PC-9 (cell line): ENCODE data around the gene TXNRD1. TPM values are rescaled to one million over a fixed set of nuclear protein-coding genes. Genes with fewer than 3 reads are reported as not detected.
A peak's percentile ranks its signal among the peaks of the same experiment; 100 is the strongest.

Experiments
- BruUV-seq: library from RNA; stranded (reverse); fragments of 400-500 nt; replicated peaks from 2 replicates; lab custom pipeline; 2021; lab: Mats Ljungman, UMichigan
- CTCF ChIA-PET: fragments of 300-600 bp; sonication (Branson Sonifier 250); formaldehyde crosslinking; loops from one replicate; lab custom pipeline; 2022; ENCODE audit warnings: antibody characterized with exemption; lab: Charles Lee
- POLR2A ChIA-PET: fragments of 300-600 bp; sonication (Branson Sonifier 250); formaldehyde crosslinking; loops from one replicate; lab custom pipeline; 2022; ENCODE audit warnings: antibody characterized with exemption; ENCODE audit not compliant: unreplicated experiment; lab: Charles Lee
- DNase-seq, 2 experiments: peaks; one replicate each; pipeline versions ENCODE4 v3.0.0 to v3.0.0-alpha.2; 2015 to 2022; ENCODE audit warnings: mixed read lengths in 1 of 2
- H2AFZ ChIP-seq: fragments of 200-600 bp; sonication (generic); 2 replicates; pipeline ENCODE4 v1.8.1; 2017; ENCODE audit warnings: antibody characterized with exemption
- H3F3A ChIP-seq: fragments of 200-600 bp; sonication (generic); 2 replicates; pipeline ENCODE4 v1.8.1; 2017; ENCODE audit warnings: antibody characterized with exemption, mild to moderate bottlenecking, low read depth; ENCODE audit not compliant: insufficient read depth
- H3K27ac ChIP-seq: fragments of 200-600 bp; sonication (generic); 2 replicates; pipeline ENCODE4 v1.6.1; 2016; ENCODE audit warnings: mixed run types
- H3K27me3 ChIP-seq: fragments of 200-600 bp; sonication (generic); 2 replicates; pipeline ENCODE4 v1.6.1; 2016; ENCODE audit warnings: low read depth, mixed run types; ENCODE audit not compliant: insufficient read depth
- H3K36me3 ChIP-seq: fragments of 200-600 bp; sonication (generic); 2 replicates; pipeline ENCODE4 v1.6.1; 2016; ENCODE audit warnings: low read depth, mixed run types
- H3K4me1 ChIP-seq: fragments of 200-600 bp; sonication (generic); replicated peaks from 2 replicates; pipeline ENCODE4 v1.6.1; 2016; ENCODE audit warnings: mixed run types; ENCODE audit not compliant: insufficient read depth
- H3K4me2 ChIP-seq: fragments of 200-600 bp; sonication (generic); 2 replicates; pipeline ENCODE4 v1.6.1; 2017; ENCODE audit warnings: mixed run types
- H3K4me3 ChIP-seq: fragments of 200-600 bp; sonication (generic); 2 replicates; pipeline ENCODE4 v1.6.1; 2016; ENCODE audit warnings: mixed run types
- H3K79me2 ChIP-seq: fragments of 200-600 bp; sonication (generic); 2 replicates; pipeline ENCODE4 v1.6.1; 2017; ENCODE audit warnings: low read depth, mixed run types
- H3K9me2 ChIP-seq: fragments of 200-600 bp; sonication (generic); 2 replicates; pipeline ENCODE4 v1.8.1; 2017; ENCODE audit warnings: mild to moderate bottlenecking; ENCODE audit not compliant: insufficient read depth
- H3K9me3 ChIP-seq: fragments of 200-600 bp; sonication (generic); 2 replicates; pipeline ENCODE4 v1.8.1; 2016; ENCODE audit warnings: low read depth; ENCODE audit not compliant: insufficient read depth
- H4K20me1 ChIP-seq: fragments of 200-600 bp; sonication (generic); 2 replicates; pipeline ENCODE4 v1.8.1; 2017; ENCODE audit not compliant: insufficient read depth
- EZH2 ChIP-seq: fragments of 200-600 bp; sonication (generic); IDR thresholded peaks from 2 replicates; pipeline ENCODE4 v1.8.0; 2017; ENCODE audit warnings: antibody characterized with exemption, low read depth
- intact Hi-C: fragments of 100-400 bp; cut with micrococcal nuclease; formaldehyde crosslinking; loops from one replicate; pipeline ENCODE4 v1.10.0; 2022; ENCODE audit not compliant: unreplicated experiment
- total RNA-seq: library from RNA; stranded (reverse); gene quantifications from 2 replicates; pipeline ENCODE4 v1.2.3, GENCODE V29; 2021
- TF ChIP-seq, protein P1 (sequence below): fragments of 200-600 bp; sonication (generic); conservative IDR thresholded peaks from 2 replicates; pipeline ENCODE4 v1.6.1; 2017; ENCODE audit warnings: mixed run types, antibody characterized with exemption, mild to moderate bottlenecking, moderate library complexity

TXNRD1 gene
- total RNA-seq, 1 experiment from 2014 or later: 1,250 TPM

- no peaks in the 10 kb centered on the region for H3K27me3 ChIP-seq
- H3K9me2 ChIP-seq: no peaks in the 10 kb centered on the region
- ChIA-PET POLR2A (interaction anchor here (0.6 to 0.7 kb wide), 2 partner anchors 74 to 608 kb away, joined by 5 to 6 read pairs; no protein-coding TSS in a partner anchor), CTCF (no interaction called here)
- H3F3A ChIP-seq: peaks cover 100% of the 10 kb centered on the region
- H4K20me1 ChIP-seq: peaks cover 94% of the 10 kb centered on the region
- H3K36me3 ChIP-seq: peaks cover 69% of the 10 kb centered on the region
- peak overlapping the region; percentile 60 for H3K27ac ChIP-seq
- BruUV-seq: no TSS peak
- no peaks in the 10 kb centered on the region for H3K9me3 ChIP-seq
- intact Hi-C loops: loop anchor here (10.0 kb wide), 2 partner anchors 137 to 603 kb away; partner anchors contain the start of genes SLC41A2 and TXNRD1
- H3K4me2 ChIP-seq: no peak overlapping the region
- H3K79me2 ChIP-seq: peaks cover 45% of the 10 kb centered on the region
- no peak overlapping the region for H3K4me3 ChIP-seq
- no peak overlapping the region for H2AFZ ChIP-seq
- DNase-seq: no peak
- peaks cover 64% of the 10 kb centered on the region for H3K4me1 ChIP-seq
- TF ChIP-seq, protein P1, sequence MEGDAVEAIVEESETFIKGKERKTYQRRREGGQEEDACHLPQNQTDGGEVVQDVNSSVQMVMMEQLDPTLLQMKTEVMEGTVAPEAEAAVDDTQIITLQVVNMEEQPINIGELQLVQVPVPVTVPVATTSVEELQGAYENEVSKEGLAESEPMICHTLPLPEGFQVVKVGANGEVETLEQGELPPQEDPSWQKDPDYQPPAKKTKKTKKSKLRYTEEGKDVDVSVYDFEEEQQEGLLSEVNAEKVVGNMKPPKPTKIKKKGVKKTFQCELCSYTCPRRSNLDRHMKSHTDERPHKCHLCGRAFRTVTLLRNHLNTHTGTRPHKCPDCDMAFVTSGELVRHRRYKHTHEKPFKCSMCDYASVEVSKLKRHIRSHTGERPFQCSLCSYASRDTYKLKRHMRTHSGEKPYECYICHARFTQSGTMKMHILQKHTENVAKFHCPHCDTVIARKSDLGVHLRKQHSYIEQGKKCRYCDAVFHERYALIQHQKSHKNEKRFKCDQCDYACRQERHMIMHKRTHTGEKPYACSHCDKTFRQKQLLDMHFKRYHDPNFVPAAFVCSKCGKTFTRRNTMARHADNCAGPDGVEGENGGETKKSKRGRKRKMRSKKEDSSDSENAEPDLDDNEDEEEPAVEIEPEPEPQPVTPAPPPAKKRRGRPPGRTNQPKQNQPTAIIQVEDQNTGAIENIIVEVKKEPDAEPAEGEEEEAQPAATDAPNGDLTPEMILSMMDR: no peak
- no peak for TF ChIP-seq EZH2
These were observed 135.7 kb downstream of the TXNRD1 start for GRCh38 chr12:104351057-104351983.

GRCh38 chr12:104352106-104352713 is 136.6 kb downstream of the TXNRD1 start:
- intact Hi-C loops: loop anchor here (10.0 kb wide), 2 partner anchors 137 to 603 kb away; partner anchors contain the start of genes SLC41A2 and TXNRD1
- ChIA-PET POLR2A (no interaction called here), CTCF (no interaction called here)
- peak overlapping the region; percentile 60 for H3K27ac ChIP-seq
- peaks cover 39% of the 10 kb centered on the region for H3K79me2 ChIP-seq
- H2AFZ ChIP-seq: no peak overlapping the region
- H3F3A ChIP-seq: peaks cover 100% of the 10 kb centered on the region
- no peak overlapping the region for H3K4me3 ChIP-seq
- no peaks in the 10 kb centered on the region for H3K9me3 ChIP-seq
- H3K4me2 ChIP-seq: no peak overlapping the region
- BruUV-seq: no TSS peak
- no peak for DNase-seq
- H3K4me1 ChIP-seq: peaks cover 55% of the 10 kb centered on the region
- peaks cover 85% of the 10 kb centered on the region for H4K20me1 ChIP-seq
- no peaks in the 10 kb centered on the region for H3K27me3 ChIP-seq
- no peaks in the 10 kb centered on the region for H3K9me2 ChIP-seq
- H3K36me3 ChIP-seq: peaks cover 61% of the 10 kb centered on the region
- TF ChIP-seq EZH2: no peak
- TF ChIP-seq, protein P1: no peak
